Ishikawa (cell line): ENCODE measurements around the gene EPB41.

ENCODE experiments used
- CEBPB ChIP-seq: IDR thresholded peaks from 2 replicates; pipeline ENCODE4 v1.6.1; 2012
- CREB1 ChIP-seq: IDR thresholded peaks from 2 replicates; pipeline ENCODE4 v1.6.1; 2012; ENCODE audit warnings: low read depth
- EP300 ChIP-seq: IDR thresholded peaks from 2 replicates; pipeline ENCODE4 v1.6.1; 2012; ENCODE audit warnings: borderline replicate concordance
- RAD21 ChIP-seq: IDR thresholded peaks from 2 replicates; pipeline ENCODE4 v1.6.1; 2012; ENCODE audit warnings: low read depth
- TAF1 ChIP-seq: IDR thresholded peaks from 2 replicates; pipeline ENCODE4 v1.6.1; 2012; ENCODE audit warnings: low read depth, mild to moderate bottlenecking
- TEAD4 ChIP-seq: IDR thresholded peaks from 2 replicates; pipeline ENCODE4 v1.6.1; 2012
- TF ChIP-seq, protein P1 (sequence below): IDR thresholded peaks from 2 replicates; pipeline ENCODE4 v1.6.1; 2012
- TF ChIP-seq, protein P2 (sequence below): IDR thresholded peaks from 2 replicates; pipeline ENCODE4 v1.6.1; 2012

DNA sequence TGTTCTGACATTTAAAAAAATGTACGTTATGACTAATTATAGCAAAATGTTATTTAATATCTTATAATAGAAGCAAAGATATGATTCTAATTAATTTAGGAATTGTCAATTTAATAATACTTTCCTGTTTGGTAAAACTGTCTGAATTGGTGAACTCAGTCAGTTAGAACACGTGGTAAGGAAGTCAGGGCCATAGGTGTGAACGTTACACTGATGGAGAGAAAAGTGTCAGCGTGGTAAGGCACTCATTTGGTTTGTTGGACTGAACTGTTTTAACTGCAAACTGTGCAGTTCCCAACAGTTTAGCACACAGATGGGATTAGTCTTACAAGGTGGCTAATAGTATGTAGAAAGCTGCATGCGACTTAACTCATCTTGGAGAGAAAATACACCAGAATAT lies 102.9 kb downstream of the EPB41 start:
- no peak for TF ChIP-seq RAD21
- TF ChIP-seq TEAD4 = no peak
- TF ChIP-seq, protein P1, sequence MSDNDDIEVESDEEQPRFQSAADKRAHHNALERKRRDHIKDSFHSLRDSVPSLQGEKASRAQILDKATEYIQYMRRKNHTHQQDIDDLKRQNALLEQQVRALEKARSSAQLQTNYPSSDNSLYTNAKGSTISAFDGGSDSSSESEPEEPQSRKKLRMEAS = no peak
- TF ChIP-seq EP300 = no peak
- no peak for TF ChIP-seq CEBPB
- TF ChIP-seq, protein P2, sequence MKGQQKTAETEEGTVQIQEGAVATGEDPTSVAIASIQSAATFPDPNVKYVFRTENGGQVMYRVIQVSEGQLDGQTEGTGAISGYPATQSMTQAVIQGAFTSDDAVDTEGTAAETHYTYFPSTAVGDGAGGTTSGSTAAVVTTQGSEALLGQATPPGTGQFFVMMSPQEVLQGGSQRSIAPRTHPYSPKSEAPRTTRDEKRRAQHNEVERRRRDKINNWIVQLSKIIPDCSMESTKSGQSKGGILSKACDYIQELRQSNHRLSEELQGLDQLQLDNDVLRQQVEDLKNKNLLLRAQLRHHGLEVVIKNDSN = no peak
- TF ChIP-seq TAF1 = no peak
- TF ChIP-seq CREB1 = no peak
